Keratinocyte (primary cell): Measurements from ENCODE around the gene SHISA7. TPM values are rescaled to one million over a fixed set of nuclear protein-coding genes. Genes with fewer than 3 reads are reported as not detected.

ENCODE experiments used
- DNase-seq: peaks from one replicate; pipeline ENCODE4 v3.0.0-alpha.2; 2011; ENCODE audit warnings: low read depth, missing footprints, low spot score
- FAIRE-seq: peaks from 2 replicates; lab custom pipeline; 2011; peaks lifted over from hg19 to GRCh38; lab: Jason Lieb, UNC
- H2AFZ ChIP-seq: 2 replicates; pipeline ENCODE4 v1.6.0; 2012; ENCODE audit warnings: low read length, control low read depth, inconsistent platforms; ENCODE audit not compliant: control insufficient read depth
- H3K27ac ChIP-seq: 2 replicates; pipeline ENCODE4 v1.5.1; 2011; ENCODE audit warnings: low read length; ENCODE audit not compliant: control insufficient read depth, insufficient read depth
- H3K27me3 ChIP-seq: 3 replicates; pipeline ENCODE4 v1.6.0; 2011; ENCODE audit warnings: low read length; ENCODE audit not compliant: control insufficient read depth, insufficient read depth; ENCODE audit errors: extremely low read depth
- H3K36me3 ChIP-seq, 2 experiments: 2 replicates in 1 of 2; 3 replicates in 1 of 2; pipeline ENCODE4 v1.5.1; 2011; ENCODE audit warnings: low read length in 2 of 2, mild to moderate bottlenecking in 1 of 2; ENCODE audit not compliant: control insufficient read depth in 2 of 2, insufficient read depth in 2 of 2; ENCODE audit errors: extremely low read depth in 1 of 2
- H3K4me1 ChIP-seq: 3 replicates; pipeline ENCODE4 v1.5.1; 2011; ENCODE audit warnings: low read length; ENCODE audit not compliant: control insufficient read depth, insufficient read depth; ENCODE audit errors: extremely low read depth
- H3K4me2 ChIP-seq: 3 replicates; pipeline ENCODE4 v1.6.0; 2011; ENCODE audit warnings: low read depth, low read length; ENCODE audit not compliant: control insufficient read depth, insufficient read depth; ENCODE audit errors: extremely low read depth
- H3K4me3 ChIP-seq, 3 experiments: fragments of 200-600 bp in 1 of 3; sonication (generic) in 1 of 3; 2 replicates in 2 of 3; 3 replicates in 1 of 3; pipeline ENCODE4 v1.5.1; 2011 to 2016; ENCODE audit warnings: low read length in 3 of 3, mild to moderate bottlenecking in 3 of 3, control low read depth in 2 of 3, inconsistent platforms in 1 of 3, low read depth in 1 of 3, mixed read lengths in 1 of 3, mixed run types in 1 of 3, moderate library complexity in 1 of 3; ENCODE audit not compliant: control insufficient read depth in 2 of 3, insufficient read depth in 2 of 3; ENCODE audit errors: extremely low read depth in 1 of 3
- H3K79me2 ChIP-seq: 2 replicates; pipeline ENCODE4 v1.6.0; 2012; ENCODE audit warnings: low read length; ENCODE audit not compliant: control insufficient read depth, insufficient read depth
- H3K9ac ChIP-seq: 3 replicates; pipeline ENCODE4 v1.6.0; 2011; ENCODE audit warnings: low read length; ENCODE audit not compliant: control insufficient read depth, insufficient read depth; ENCODE audit errors: extremely low read depth
- H3K9me1 ChIP-seq: 3 replicates; pipeline ENCODE4 v1.6.0; 2011; ENCODE audit warnings: low read length; ENCODE audit not compliant: control insufficient read depth, insufficient read depth; ENCODE audit errors: extremely low read depth
- H3K9me3 ChIP-seq: 2 replicates; pipeline ENCODE4 v1.5.1; 2012; ENCODE audit warnings: low read depth, low read length; ENCODE audit not compliant: control insufficient read depth
- H4K20me1 ChIP-seq: 3 replicates; pipeline ENCODE4 v1.6.0; 2011; ENCODE audit warnings: low read length; ENCODE audit not compliant: control insufficient read depth, insufficient read depth; ENCODE audit errors: extremely low read depth
- CTCF ChIP-seq, 3 experiments: IDR thresholded peaks in 1 of 3; conservative IDR thresholded peaks in 1 of 3; optimal IDR thresholded peaks in 1 of 3; 2 replicates in 2 of 3; 3 replicates in 1 of 3; pipeline versions ENCODE3 to v1.5.1; 2011; ENCODE audit warnings: low read length in 3 of 3, mild to moderate bottlenecking in 3 of 3, moderate library complexity in 2 of 3, control low read depth in 1 of 3, inconsistent platforms in 1 of 3; ENCODE audit not compliant: insufficient read depth in 2 of 3; ENCODE audit errors: extremely low read depth in 1 of 3
- EZH2 ChIP-seq: IDR thresholded peaks from one replicate; pipeline ENCODE4 v1.6.1; 2012; ENCODE audit warnings: inconsistent platforms, mild to moderate bottlenecking, low read length, moderate library complexity
- dilution Hi-C: fragments of 300-500 bp; cut with MboI; formaldehyde crosslinking; loops from one replicate; pipeline ENCODE4 v1.7.0; 2020; ENCODE audit warnings: low sequenced_read_pairs; ENCODE audit not compliant: extremely low pct_ligation_motif_present
- polyA plus RNA-seq, 5 experiments: library from polyadenylated mRNA; depleted of rRNA in 3 of 5; stranded (reverse) in 3 of 5; stranded (forward) in 1 of 5; unstranded in 1 of 5; fragments of >200 nt; gene quantifications; 1 replicate in 1 of 5; 2 replicates in 3 of 5; 3 replicates in 1 of 5; pipeline versions ENCODE4 v1.2.1 to v1.2.3, GENCODE V29; 2011 to 2012; ENCODE audit warnings: missing spikeins in 2 of 5, low read depth in 1 of 5, low replicate concordance in 1 of 5

Gene SHISA7
- polyA plus RNA-seq, 1 donor (not counting 4 experiments of a cell fraction or from before 2014, with no cell fraction given): not detected

- TF ChIP-seq EZH2 (no peak), CTCF (optimal IDR thresholded peaks at IDR 0.05 in 1 of 3, IDR thresholded peaks at IDR 0.05 in 1 of 3, conservative IDR thresholded peaks at IDR 0.05 in 1 of 3; ENCODE audit: extremely low read depth in 1 of 3, insufficient read depth in 2 of 3, low read length in 3 of 3) (no peak)
- no peak for FAIRE-seq
- H3K79me2 ChIP-seq: peaks cover 15% of the 10 kb centered on the region
Measured at GRCh38 chr19:55482967-55483705, 40.0 kb upstream of the SHISA7 start.

GRCh38 chr19:55482156-55482961, 39.3 kb upstream of the SHISA7 start:
- Histone ChIP-seq H3K9me3 (no peaks in the 10 kb centered on the region), H4K20me1 (no peaks in the 10 kb centered on the region), H3K4me3 (no peak overlapping the region), H3K27ac (no peak overlapping the region), H3K4me2 (no peak overlapping the region), H3K27me3 (no peaks in the 10 kb centered on the region), H2AFZ (no peak overlapping the region), H3K79me2 (peaks cover 22% of the 10 kb centered on the region), H3K4me1 (peaks cover 25% of the 10 kb centered on the region), H3K9me1 (peaks cover 3% of the 10 kb centered on the region), H3K9ac (no peak overlapping the region), H3K36me3 (peaks cover 0 to 5% of the 10 kb centered on the region in 2 experiments)
- FAIRE-seq (no peak), DNase-seq (no peak)
- TF ChIP-seq EZH2 (no peak), CTCF (optimal IDR thresholded peaks at IDR 0.05 in 1 of 3, IDR thresholded peaks at IDR 0.05 in 1 of 3, conservative IDR thresholded peaks at IDR 0.05 in 1 of 3; ENCODE audit: extremely low read depth in 1 of 3, insufficient read depth in 2 of 3, low read length in 3 of 3) (no peak)
- dilution Hi-C loops: no loop called here

More at GRCh38 chr19:55482967-55483705, 40.0 kb upstream of the SHISA7 start:
- dilution Hi-C loops: no loop called here
- Histone ChIP-seq H3K9me1 (peaks cover 3% of the 10 kb centered on the region), H3K9ac (no peak overlapping the region), H3K27me3 (no peaks in the 10 kb centered on the region), H3K4me1 (peaks cover 29% of the 10 kb centered on the region), H3K9me3 (no peaks in the 10 kb centered on the region), H3K4me2 (no peak overlapping the region), H3K27ac (no peak overlapping the region), H3K36me3 (peaks cover 0 to 5% of the 10 kb centered on the region in 2 experiments), H3K4me3 (no peak overlapping the region), H2AFZ (no peak overlapping the region), H4K20me1 (no peaks in the 10 kb centered on the region)
- DNase-seq: no peak
